RWPE1 (cell line): ENCODE data around the gene INVS.

Experiments used
- CTCF ChIA-PET: fragments of 350-600 bp; sonication (Branson Sonifier 250); formaldehyde crosslinking; extraction: SDS; loops from one replicate; lab custom pipeline; 2021; lab: Yijun Ruan, JAX
- POLR2A ChIA-PET: fragments of 400-600 bp; formaldehyde crosslinking; extraction: SDS; loops from one replicate; lab custom pipeline; 2020; ENCODE audit warnings: antibody characterized with exemption; ENCODE audit not compliant: low non-redundant PET; lab: Yijun Ruan, JAX
- DNase-seq: peaks from one replicate; pipeline ENCODE4 v3.0.0; 2012; ENCODE audit warnings: low spot score
- H3K27ac ChIP-seq: fragments of 450-650 bp; 2 replicates; pipeline ENCODE4 v1.5.1; 2017
- CTCF ChIP-seq: fragments of 450-650 bp; conservative IDR thresholded peaks from 2 replicates; pipeline ENCODE4 v1.5.1; 2017; ENCODE audit warnings: low read depth, mild to moderate bottlenecking

The INVS gene

DNA sequence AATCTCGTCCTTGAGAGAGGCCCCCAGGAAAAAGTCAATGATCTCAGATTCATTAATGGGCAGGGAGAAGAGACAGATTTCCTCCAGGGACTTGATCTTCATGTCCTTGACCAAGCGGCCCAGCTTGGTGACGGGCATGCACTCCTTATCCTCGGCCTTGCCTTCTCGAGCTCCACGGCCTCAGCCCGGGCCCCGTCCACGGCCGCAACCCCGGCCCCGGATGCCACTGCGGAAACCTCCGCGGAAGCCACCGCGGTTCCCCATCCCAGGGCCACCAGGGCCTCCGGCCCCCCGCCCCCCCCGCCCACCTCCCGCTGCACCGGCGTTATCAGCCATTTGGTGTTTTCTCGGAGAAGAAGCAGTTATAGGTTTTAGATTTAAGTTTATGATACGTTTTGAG, 18.3 kb downstream of the INVS start:
- TF ChIP-seq CTCF, result no peak
- POLR2A ChIA-PET, result no interaction called here
- H3K27ac ChIP-seq, result no peak overlapping the region
- CTCF ChIA-PET, result no interaction called here
- DNase-seq, result no peak

DNA sequence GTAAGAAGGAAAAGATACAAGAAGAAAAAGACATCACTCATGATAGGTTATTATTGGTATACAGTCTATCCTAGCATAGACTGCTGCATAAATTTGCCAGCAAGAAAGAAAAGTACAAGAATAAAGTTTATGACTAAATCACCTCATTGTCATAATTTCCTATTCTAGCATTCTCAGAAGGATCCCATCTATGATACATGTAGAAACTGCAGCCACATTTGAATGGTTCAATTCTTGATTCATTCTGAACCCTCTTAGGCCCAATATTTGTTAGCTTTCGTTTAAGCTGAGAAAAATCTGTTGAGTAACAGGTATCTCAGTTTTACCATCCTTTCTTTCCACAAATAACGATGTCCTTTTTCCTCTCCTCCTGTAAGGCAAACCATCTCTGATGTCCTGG, 21.2 kb downstream of the INVS start:
- no peak for TF ChIP-seq CTCF
- ChIA-PET CTCF (no interaction called here), POLR2A (no interaction called here)
- H3K27ac ChIP-seq, result no peak overlapping the region
- DNase-seq, result no peak

- DNase-seq, result no peak
- TF ChIP-seq CTCF, result no peak
- no peak overlapping the region for H3K27ac ChIP-seq
- ChIA-PET CTCF (no interaction called here), POLR2A (no interaction called here)
Measured at GRCh38 chr9:100125236-100125635, 26.2 kb downstream of the INVS start.

DNA sequence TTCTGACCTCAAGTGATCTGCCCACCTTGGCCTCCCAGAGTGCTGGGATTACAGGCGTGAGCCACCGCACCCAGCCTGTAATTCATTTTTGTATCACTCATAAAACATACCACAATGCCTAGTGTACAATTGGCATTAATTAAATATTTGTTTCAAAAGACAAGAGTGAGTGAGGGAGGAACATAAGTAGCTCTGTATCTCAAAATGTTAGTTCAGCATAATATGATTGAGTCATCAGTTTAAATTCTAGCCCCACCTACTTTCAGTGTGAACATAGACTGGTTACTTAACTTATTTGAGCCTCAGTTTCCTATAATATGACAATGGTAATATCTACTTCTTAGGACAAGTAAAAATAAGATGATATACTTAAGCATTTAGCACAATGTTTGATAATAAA, 26.9 kb downstream of the INVS start:
- POLR2A ChIA-PET, result no interaction called here
- CTCF ChIA-PET, result no interaction called here
- no peak overlapping the region for H3K27ac ChIP-seq
- DNase-seq, result no peak
- no peak for TF ChIP-seq CTCF

- ChIA-PET POLR2A (no interaction called here), CTCF (no interaction called here)
- H3K27ac ChIP-seq, result no peak overlapping the region
- TF ChIP-seq CTCF, result no peak
- DNase-seq, result no peak
Measured at GRCh38 chr9:100126423-100126822, 27.4 kb downstream of the INVS start.

- H3K27ac ChIP-seq, result no peak overlapping the region
- DNase-seq, result no peak
- no peak for TF ChIP-seq CTCF
- ChIA-PET POLR2A (no interaction called here), CTCF (interaction anchor here (0.6 kb wide), 1 partner anchor 43 kb away, joined by 3 read pairs; no protein-coding TSS in a partner anchor)
Measured at GRCh38 chr9:100129772-100130171, 30.7 kb downstream of the INVS start.

DNA sequence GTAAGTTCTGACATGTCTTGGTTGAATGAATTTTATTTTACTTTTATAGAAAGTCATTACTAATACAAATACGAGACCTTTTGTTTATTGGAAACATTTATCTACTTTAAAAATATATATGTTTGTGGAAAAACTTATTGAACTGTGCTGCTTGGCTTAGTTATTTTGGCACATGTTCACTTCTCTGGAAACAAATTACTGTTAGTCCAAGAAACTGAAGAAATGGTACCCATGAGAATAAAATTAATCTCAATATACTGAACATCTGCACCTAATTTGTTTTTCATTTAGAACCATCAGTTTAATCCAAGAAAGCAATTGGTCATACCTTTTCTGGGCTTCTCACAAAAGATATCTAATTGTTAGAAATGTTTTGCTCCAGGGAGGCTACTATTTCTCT, 32.2 kb downstream of the INVS start:
- H3K27ac ChIP-seq, result no peak overlapping the region
- no peak for TF ChIP-seq CTCF
- CTCF ChIA-PET, result interaction anchor here (0.6 kb wide), 1 partner anchor 1596 kb away, joined by 3 read pairs; no protein-coding TSS in a partner anchor
- DNase-seq, result no peak
- POLR2A ChIA-PET, result no interaction called here
